Upper lobe of left lung (tissue), 4 donors: Measurements from ENCODE around the gene ZNF732.

Source experiments
- CTCF ChIP-seq, 6 experiments: fragments of 450-650 bp in 4 of 6; fragments of 200-600 bp in 2 of 6; sonication (generic) in 2 of 6; IDR thresholded peaks; one replicate each; pipeline ENCODE4 v1.5.1; 2016 to 2019; ENCODE audit warnings: antibody characterized with exemption in 6 of 6
- EP300 ChIP-seq, 4 donors: sonication (generic); formaldehyde crosslinking; IDR thresholded peaks; one replicate each; pipeline ENCODE4 v1.5.1; 2017; ENCODE audit warnings: antibody characterized with exemption in 4 of 4, control low read depth in 2 of 4
- POLR2A ChIP-seq, 4 donors: fragments of 450-650 bp; IDR thresholded peaks; one replicate each; pipeline ENCODE4 v1.5.1; 2016 to 2017; ENCODE audit warnings: antibody characterized with exemption in 4 of 4, mild to moderate bottlenecking in 2 of 4
- POLR2AphosphoS5 ChIP-seq, 2 donors: sonication (generic); formaldehyde crosslinking; IDR thresholded peaks; one replicate each; pipeline ENCODE4 v1.5.1; 2017; ENCODE audit warnings: antibody characterized with exemption in 2 of 2

- TF ChIP-seq EP300 (IDR thresholded peaks at IDR 0.05) (no peak), CTCF (IDR thresholded peaks at IDR 0.05) (no peak), POLR2AphosphoS5 (IDR thresholded peaks at IDR 0.05) (no peak), POLR2A (IDR thresholded peaks at IDR 0.05) (no peak)
These were observed 51.1 kb downstream of the ZNF732 start for GRCh38 chr4:253936-254756.
